Stimulated activated naive CD8-positive, alpha-beta T cell treated with anti-CD3 and anti-CD28 coated beads, Interleukin-15, Interleukin-2, amounts not matched to agents 100 ng/mL and 50 ng/mL, for 24 hours (primary cell): ENCODE data around the gene KMT2E.

Source experiments
- H3K27ac Mint-ChIP-seq: one replicate; pipeline ENCODE4 v1.8.0; 2021; ENCODE audit warnings: mild to moderate bottlenecking, mixed read lengths
- H3K27me3 Mint-ChIP-seq: one replicate; pipeline ENCODE4 v1.8.0; 2021; ENCODE audit warnings: mixed read lengths
- H3K36me3 Mint-ChIP-seq: one replicate; pipeline ENCODE4 v1.8.0; 2021; ENCODE audit warnings: low read depth, mixed read lengths
- H3K4me1 Mint-ChIP-seq: one replicate; pipeline ENCODE4 v1.8.0; 2021; ENCODE audit warnings: low read depth, mixed read lengths
- H3K4me3 Mint-ChIP-seq: one replicate; pipeline ENCODE4 v1.8.0; 2021; ENCODE audit warnings: mild to moderate bottlenecking, mixed read lengths
- H3K9me3 Mint-ChIP-seq: one replicate; pipeline ENCODE4 v1.8.0; 2021; ENCODE audit warnings: mixed read lengths

Gene KMT2E

DNA sequence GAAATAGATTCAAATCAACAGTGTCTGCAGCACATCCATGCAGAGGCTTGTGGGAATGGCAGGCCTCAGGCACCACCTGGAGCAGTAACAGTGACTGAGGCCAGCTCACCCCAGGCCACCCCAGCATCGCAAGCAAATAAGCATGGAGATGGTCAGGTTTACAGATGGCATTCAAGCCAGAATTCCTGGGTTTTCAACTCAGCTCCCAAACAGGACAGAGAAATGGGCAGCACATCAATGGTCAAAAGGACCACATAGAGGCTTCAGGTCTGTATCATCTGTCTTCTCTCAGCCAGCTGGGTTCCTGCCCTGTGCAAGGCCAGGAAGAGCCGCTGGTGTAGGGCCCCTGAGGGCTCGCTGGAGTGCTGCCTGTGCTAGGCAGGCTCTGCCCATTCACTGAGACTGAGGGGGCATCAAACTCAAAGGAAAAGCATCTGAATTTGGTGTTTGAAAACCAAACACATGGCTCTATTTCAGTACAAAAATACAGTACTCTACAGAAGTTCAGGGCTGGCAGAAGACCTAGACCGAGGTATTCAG, 112.5 kb downstream of the KMT2E start:
- Mint-ChIP-seq H3K27me3 (no peaks in the 10 kb centered on the region), H3K36me3 (peaks cover 18% of the 10 kb centered on the region), H3K4me3 (no peak overlapping the region), H3K9me3 (no peaks in the 10 kb centered on the region), H3K4me1 (peaks cover 20% of the 10 kb centered on the region), H3K27ac (no peak overlapping the region)

- Mint-ChIP-seq H3K9me3 (no peaks in the 10 kb centered on the region), H3K4me1 (peaks cover 26% of the 10 kb centered on the region), H3K27me3 (no peaks in the 10 kb centered on the region), H3K27ac (no peak overlapping the region), H3K36me3 (peaks cover 14% of the 10 kb centered on the region), H3K4me3 (no peak overlapping the region)
These were observed 113.2 kb downstream of the KMT2E start for GRCh38 chr7:105127179-105127578.

DNA sequence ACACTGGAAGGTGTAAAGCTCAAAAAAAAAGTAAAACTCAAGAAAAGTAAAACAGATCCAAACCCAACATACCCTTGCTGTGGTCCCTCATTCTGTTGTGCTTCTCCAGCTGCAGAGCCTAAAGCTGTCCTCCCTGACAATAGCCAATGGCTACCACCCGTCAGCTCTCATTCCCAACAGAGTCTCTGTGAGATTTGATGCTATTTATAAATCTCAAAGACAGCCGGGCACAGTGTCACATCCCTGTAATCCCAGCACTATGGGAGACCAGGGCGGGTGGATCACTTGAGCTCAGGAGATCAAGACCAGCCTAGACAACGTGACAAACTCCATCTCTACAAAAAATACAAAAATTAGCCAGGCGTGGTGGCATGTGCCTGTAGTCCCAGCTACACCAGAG, 116.0 kb downstream of the KMT2E start:
- Mint-ChIP-seq H3K27ac (no peak overlapping the region), H3K4me3 (no peak overlapping the region), H3K9me3 (no peaks in the 10 kb centered on the region), H3K4me1 (peaks cover 27% of the 10 kb centered on the region), H3K27me3 (no peaks in the 10 kb centered on the region), H3K36me3 (peaks cover 28% of the 10 kb centered on the region)

DNA sequence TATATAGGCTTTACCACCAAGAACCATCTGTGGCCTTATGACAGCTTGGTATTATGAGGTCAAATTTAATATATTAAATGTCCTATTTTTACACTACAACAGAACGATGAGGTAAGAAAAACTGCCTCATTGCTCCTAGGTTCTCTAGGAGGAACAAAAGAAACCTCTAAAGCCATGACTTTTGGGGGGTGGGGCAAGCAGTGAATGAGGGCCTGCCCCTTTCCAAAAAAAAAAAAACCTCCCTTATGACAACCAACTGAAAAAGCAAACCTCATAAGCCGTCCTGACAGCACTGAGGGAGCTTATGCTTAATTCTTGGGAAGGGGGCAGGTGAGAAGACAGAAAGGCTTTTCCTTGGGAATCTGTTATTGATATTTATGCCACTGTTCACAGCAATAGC, 116.6 kb downstream of the KMT2E start:
- Mint-ChIP-seq H3K4me3 (no peak overlapping the region), H3K27me3 (no peaks in the 10 kb centered on the region), H3K4me1 (peaks cover 27% of the 10 kb centered on the region), H3K9me3 (no peaks in the 10 kb centered on the region), H3K36me3 (peaks cover 27% of the 10 kb centered on the region), H3K27ac (no peak overlapping the region)

- Mint-ChIP-seq H3K4me3 (no peak overlapping the region), H3K27ac (peak overlapping the region; percentile 4), H3K27me3 (no peaks in the 10 kb centered on the region), H3K36me3 (peaks cover 22% of the 10 kb centered on the region), H3K9me3 (no peaks in the 10 kb centered on the region), H3K4me1 (peaks cover 25% of the 10 kb centered on the region)
These were observed 117.1 kb downstream of the KMT2E start for GRCh38 chr7:105131033-105131656.

- Mint-ChIP-seq H3K27me3 (no peaks in the 10 kb centered on the region), H3K27ac (peak overlapping the region; percentile 14), H3K4me3 (no peak overlapping the region), H3K36me3 (peaks cover 23% of the 10 kb centered on the region), H3K9me3 (no peaks in the 10 kb centered on the region), H3K4me1 (peaks cover 20% of the 10 kb centered on the region)
These were observed 117.9 kb downstream of the KMT2E start for GRCh38 chr7:105131890-105132289.

GRCh38 chr7:105132335-105132734, 118.3 kb downstream of the KMT2E start:
- no peaks in the 10 kb centered on the region for H3K9me3 Mint-ChIP-seq
- no peak overlapping the region for H3K4me3 Mint-ChIP-seq
- no peak overlapping the region for H3K27ac Mint-ChIP-seq
- H3K4me1 Mint-ChIP-seq = peaks cover 16% of the 10 kb centered on the region
- H3K27me3 Mint-ChIP-seq = no peaks in the 10 kb centered on the region
- peaks cover 27% of the 10 kb centered on the region for H3K36me3 Mint-ChIP-seq

GRCh38 chr7:105132835-105133234, 118.8 kb downstream of the KMT2E start:
- Mint-ChIP-seq H3K36me3 (peaks cover 29% of the 10 kb centered on the region), H3K9me3 (no peaks in the 10 kb centered on the region), H3K27me3 (no peaks in the 10 kb centered on the region), H3K4me3 (no peak overlapping the region), H3K27ac (no peak overlapping the region), H3K4me1 (peaks cover 15% of the 10 kb centered on the region)

DNA sequence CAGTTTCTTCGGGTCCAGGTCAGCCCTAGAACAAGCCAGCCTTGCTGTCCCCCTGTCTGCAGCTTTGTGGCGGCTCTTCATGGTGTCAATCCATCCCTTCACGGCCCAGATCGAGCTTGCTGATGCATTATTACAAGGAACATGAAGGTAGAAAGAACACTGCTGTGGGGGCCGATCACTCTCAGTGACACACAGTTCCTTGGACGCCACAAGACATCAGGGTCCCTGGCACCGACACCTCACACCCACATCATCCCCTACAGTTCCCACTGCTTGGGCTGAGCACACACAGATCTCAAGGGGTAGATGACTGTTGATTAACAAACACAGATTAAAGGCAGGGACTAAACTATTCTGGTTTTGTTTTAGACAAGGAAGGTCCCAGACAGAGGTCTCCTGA, 119.4 kb downstream of the KMT2E start:
- no peak overlapping the region for H3K27ac Mint-ChIP-seq

DNA sequence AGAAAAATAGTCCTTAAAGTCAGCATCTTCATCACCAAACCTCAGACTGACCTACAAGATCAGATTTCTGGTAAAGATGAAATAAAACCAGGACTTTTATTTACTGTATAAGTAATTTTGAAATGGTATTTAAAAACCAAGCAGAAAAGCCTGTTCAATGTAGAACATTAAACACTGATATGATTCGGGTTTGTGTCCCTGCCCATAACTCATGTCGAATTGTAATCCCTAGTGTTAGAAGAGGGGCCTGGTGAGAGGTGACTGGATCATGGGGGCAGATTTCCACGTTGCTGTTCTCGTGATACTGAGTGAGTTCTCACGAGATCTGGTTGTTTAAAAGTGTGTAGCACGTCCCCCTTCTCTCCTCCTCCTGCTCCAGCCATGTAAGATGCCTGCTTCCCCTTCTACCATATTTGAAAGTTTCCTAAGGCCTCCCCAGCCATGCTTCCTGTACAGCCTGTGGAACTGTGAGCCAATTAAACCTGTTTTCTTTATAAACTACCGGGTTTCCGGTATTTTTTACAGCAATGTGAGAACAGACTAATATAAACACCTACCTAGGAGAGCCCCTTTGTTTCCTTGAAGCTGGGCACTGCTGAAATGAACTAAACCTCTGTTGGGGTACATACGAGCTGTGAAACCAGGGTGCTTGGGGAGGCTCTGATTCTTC, 120.1 kb downstream of the KMT2E start:
- Mint-ChIP-seq H3K9me3 (no peaks in the 10 kb centered on the region), H3K4me3 (no peak overlapping the region), H3K27ac (no peak overlapping the region), H3K4me1 (peaks cover 15% of the 10 kb centered on the region), H3K27me3 (no peaks in the 10 kb centered on the region), H3K36me3 (peaks cover 36% of the 10 kb centered on the region)

More for the DNA sequence above, 119.4 kb downstream of the KMT2E start:
- Mint-ChIP-seq H3K4me3 (no peak overlapping the region), H3K4me1 (peaks cover 15% of the 10 kb centered on the region), H3K27me3 (no peaks in the 10 kb centered on the region), H3K36me3 (peaks cover 32% of the 10 kb centered on the region), H3K9me3 (no peaks in the 10 kb centered on the region)

DNA sequence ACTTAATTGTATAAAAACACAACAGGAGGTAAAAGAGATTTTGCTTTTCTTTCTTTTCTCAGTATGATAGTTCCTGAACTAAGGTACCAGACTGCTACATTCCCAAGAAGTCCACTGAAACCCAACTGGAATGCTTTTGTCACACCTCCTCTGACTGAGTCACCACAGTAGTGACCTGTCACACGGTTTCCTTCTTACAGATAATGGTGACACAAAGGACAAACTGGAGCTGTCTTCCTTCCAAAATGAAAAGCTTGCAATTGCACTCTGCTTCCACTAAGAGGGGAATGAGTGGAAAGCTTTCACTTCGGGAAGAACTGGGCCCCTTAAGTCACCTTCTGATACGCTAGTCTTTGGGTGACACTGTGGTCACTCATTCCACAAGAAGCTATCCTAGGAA, 122.2 kb downstream of the KMT2E start:
- Mint-ChIP-seq H3K9me3 (no peaks in the 10 kb centered on the region), H3K27me3 (no peaks in the 10 kb centered on the region), H3K4me3 (no peak overlapping the region), H3K27ac (no peak overlapping the region), H3K4me1 (peaks cover 8% of the 10 kb centered on the region), H3K36me3 (peaks cover 39% of the 10 kb centered on the region)

- H3K27me3 Mint-ChIP-seq = no peaks in the 10 kb centered on the region
- no peaks in the 10 kb centered on the region for H3K4me1 Mint-ChIP-seq
- H3K36me3 Mint-ChIP-seq = peaks cover 45% of the 10 kb centered on the region
- H3K4me3 Mint-ChIP-seq = no peak overlapping the region
- H3K9me3 Mint-ChIP-seq = no peaks in the 10 kb centered on the region
- H3K27ac Mint-ChIP-seq = peak overlapping the region; percentile 2
These were observed 123.9 kb downstream of the KMT2E start for GRCh38 chr7:105137898-105138297.

GRCh38 chr7:105139381-105139780, 125.4 kb downstream of the KMT2E start:
- Mint-ChIP-seq H3K36me3 (peaks cover 41% of the 10 kb centered on the region), H3K9me3 (no peaks in the 10 kb centered on the region), H3K27ac (no peak overlapping the region), H3K4me3 (no peak overlapping the region), H3K4me1 (no peaks in the 10 kb centered on the region), H3K27me3 (no peaks in the 10 kb centered on the region)

DNA sequence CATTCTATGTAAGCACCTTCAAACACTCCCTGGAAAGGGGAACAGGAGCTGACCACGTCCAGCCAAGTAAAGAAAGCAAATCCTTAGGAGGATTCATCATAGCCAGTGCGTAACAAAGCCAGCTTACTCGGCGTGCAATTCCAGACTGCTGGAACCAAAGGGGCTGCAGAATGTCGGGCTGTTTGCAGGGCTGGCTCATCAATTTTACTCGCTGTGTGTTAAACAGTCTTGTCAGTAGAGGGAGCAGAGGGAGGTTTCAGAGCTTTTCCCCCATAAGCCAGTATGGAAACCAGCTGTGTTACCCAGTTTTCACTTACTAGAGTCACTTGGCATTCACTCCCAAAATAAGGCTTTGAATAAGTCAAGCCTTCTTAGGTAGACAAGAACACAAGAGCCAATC, 127.1 kb downstream of the KMT2E start:
- H3K4me3 Mint-ChIP-seq = no peak overlapping the region

GRCh38 chr7:105149827-105150226, 135.8 kb downstream of the KMT2E start:
- no peaks in the 10 kb centered on the region for H3K9me3 Mint-ChIP-seq
- no peaks in the 10 kb centered on the region for H3K27me3 Mint-ChIP-seq
- H3K27ac Mint-ChIP-seq = peak overlapping the region; percentile 43
- H3K4me3 Mint-ChIP-seq = no peak overlapping the region
- peaks cover 24% of the 10 kb centered on the region for H3K36me3 Mint-ChIP-seq
- peaks cover 30% of the 10 kb centered on the region for H3K4me1 Mint-ChIP-seq

More for the DNA sequence above, 127.1 kb downstream of the KMT2E start:
- Mint-ChIP-seq H3K9me3 (no peaks in the 10 kb centered on the region), H3K36me3 (peaks cover 44% of the 10 kb centered on the region), H3K27me3 (no peaks in the 10 kb centered on the region), H3K27ac (no peak overlapping the region), H3K4me1 (no peaks in the 10 kb centered on the region)
